Measurements from ENCODE around the gene CACNA1B. TPM values are rescaled to one million over a fixed set of nuclear protein-coding genes. Genes with fewer than 3 reads are reported as not detected.

Gene CACNA1B
- total and polyA plus RNA-seq, 2 of the 4 experiments (the other 2 are of a cell fraction), result 0.02 TPM; not detected in 1

DNA sequence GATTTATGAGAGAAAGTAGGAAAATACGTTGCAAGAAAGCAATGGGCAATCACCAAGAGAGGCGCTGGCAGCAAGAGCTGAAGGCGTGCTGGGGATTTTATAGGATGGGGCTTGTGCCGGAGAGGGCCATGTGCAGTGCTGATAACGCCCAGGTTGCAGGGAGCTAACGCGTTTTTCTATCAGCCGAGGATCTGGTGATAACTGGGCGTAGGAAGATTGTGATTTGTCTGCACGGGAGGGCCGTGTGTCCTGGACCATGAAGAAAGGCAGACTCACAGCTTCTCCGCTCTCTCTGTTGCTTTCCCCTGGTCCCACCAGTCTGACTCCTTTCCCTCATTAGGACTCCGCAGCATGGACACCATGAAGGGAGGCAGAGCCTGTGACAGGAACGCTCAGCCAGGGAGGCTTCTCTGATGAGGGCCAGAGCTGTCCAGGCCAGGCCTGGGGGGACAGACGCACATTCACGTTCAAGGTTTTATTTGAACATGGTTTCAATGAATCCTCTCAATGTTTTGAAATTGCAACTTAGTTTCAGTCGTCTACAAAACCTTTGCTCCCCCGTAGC lies 11.9 kb upstream of the CACNA1B start:
- no peaks in the 10 kb centered on the region for H3K4me1 ChIP-seq (ENCODE audit: control insufficient read depth, insufficient read depth, low read length)
- no peak overlapping the region for H3K23ac ChIP-seq (ENCODE audit: low read depth, low read length)
- dilution Hi-C loops (cut with HindIII; ENCODE audit: low sequenced_read_pairs, unreplicated experiment), result no loop called here
- CTCF ChIA-PET, result no interaction called here
- H3K9me1 ChIP-seq (ENCODE audit: insufficient read depth, low read length), result no peaks in the 10 kb centered on the region
- H4K20me1 ChIP-seq (ENCODE audit: insufficient read depth, low read length), result no peaks in the 10 kb centered on the region
- intact Hi-C loops (cut with micrococcal nuclease), result no loop called here
- no peaks in the 10 kb centered on the region for H3K27me3 ChIP-seq (ENCODE audit: control insufficient read depth, insufficient read depth, low read length)
- H3K4me2 ChIP-seq (ENCODE audit: low read depth, low read length), result no peak overlapping the region
- H3K79me1 ChIP-seq (ENCODE audit: low read depth in 1 of 2, low read length in 2 of 2), result no peaks in the 10 kb centered on the region
- ATAC-seq (ENCODE audit: low read depth), result no peak
- no peak overlapping the region for H3K56ac ChIP-seq (ENCODE audit: extremely low read depth, insufficient read depth, low read length)
- no peak overlapping the region for H3K27ac ChIP-seq (ENCODE audit: insufficient read depth, low read length)
- no peak overlapping the region for H3K4me3 ChIP-seq (ENCODE audit: insufficient read depth, low read depth, low read length)
- no peak for DNase-seq
- H2BK5ac ChIP-seq (ENCODE audit: low read depth, low read length, poor library complexity, severe bottlenecking), result no peak overlapping the region
- H2AK5ac ChIP-seq (ENCODE audit: low read depth, low read length), result no peak overlapping the region
- no peak overlapping the region for H4K91ac ChIP-seq (ENCODE audit: insufficient read depth, low read depth, low read length)
- no peak overlapping the region for H4K8ac ChIP-seq (ENCODE audit: low read depth in 2 of 2, low read length in 2 of 2)
- no peak overlapping the region for H2BK20ac ChIP-seq (ENCODE audit: low read depth, low read length)
- in situ Hi-C loops (cut with MboI; ENCODE audit: low sequenced_read_pairs), result no loop called here
- H3K36me3 ChIP-seq (ENCODE audit: control insufficient read depth, insufficient read depth, low read length), result no peaks in the 10 kb centered on the region
- BruUV-seq (replicated peaks), result no TSS peak
- H2AK9ac ChIP-seq (replicated peaks; ENCODE audit: low read depth, low read length, poor library complexity), result no peak overlapping the region
- H3K4ac ChIP-seq (ENCODE audit: low read depth, low read length), result no peak overlapping the region
- TF ChIP-seq FOS (IDR thresholded peaks at IDR 0.05; ENCODE audit: low read depth, low read length) (no peak), SMC3 (IDR thresholded peaks at IDR 0.05; ENCODE audit: low read depth, low read length) (no peak), MXI1 (IDR thresholded peaks at IDR 0.05; ENCODE audit: borderline replicate concordance, low read depth, low read length) (no peak), RAD21 (IDR thresholded peaks at IDR 0.05; ENCODE audit: low read length) (no peak), CTCF (conservative IDR thresholded peaks at IDR 0.05; ENCODE audit: low read depth, low read length) (no peak)
- POLR2A ChIA-PET (ENCODE audit: unreplicated experiment), result no interaction called here
- no peak overlapping the region for H3K14ac ChIP-seq (replicated peaks; ENCODE audit: low read depth, low read length)
- WGBS, 2 experiments (ENCODE audit: extremely low coverage in 2 of 2, insufficient read length in 1 of 2), result 70% methylated on average over 2 of the region's 18 CpGs; no CpG with 5 or more reads in 1 of the 2 experiments
- no peak overlapping the region for H2BK120ac ChIP-seq (ENCODE audit: low read depth, low read length)
- no peak overlapping the region for H4K5ac ChIP-seq (ENCODE audit: low read depth, low read length)
- no peak overlapping the region for H3K18ac ChIP-seq (ENCODE audit: low read depth, low read length)
- H2AFZ ChIP-seq (replicated peaks; ENCODE audit: low read length, poor library complexity), result no peak overlapping the region
- H3K9me3 ChIP-seq (ENCODE audit: control insufficient read depth, insufficient read depth, low read length), result peaks cover 14% of the 10 kb centered on the region
- no peak overlapping the region for H2BK15ac ChIP-seq (ENCODE audit: low read depth, low read length)
- H3K9ac ChIP-seq (ENCODE audit: low read depth, low read length), result no peak overlapping the region

Measured in IMR-90 (cell line).